ENCODE measurements around the gene MED28. TPM values are rescaled to one million over a fixed set of nuclear protein-coding genes. Genes with fewer than 3 reads are reported as not detected.
A peak's percentile ranks its signal among the peaks of the same experiment; 100 is the strongest.

MED28 gene
- total RNA-seq, 1 experiment from 2014 or later, result 48.7 TPM

- no peak overlapping the region for H2AFZ ChIP-seq (ENCODE audit: low read length)
- H3K27me3 ChIP-seq (ENCODE audit: low read length), result no peaks in the 10 kb centered on the region
Observed at GRCh38 chr4:17662694-17663093, 48.3 kb downstream of the MED28 start.

DNA sequence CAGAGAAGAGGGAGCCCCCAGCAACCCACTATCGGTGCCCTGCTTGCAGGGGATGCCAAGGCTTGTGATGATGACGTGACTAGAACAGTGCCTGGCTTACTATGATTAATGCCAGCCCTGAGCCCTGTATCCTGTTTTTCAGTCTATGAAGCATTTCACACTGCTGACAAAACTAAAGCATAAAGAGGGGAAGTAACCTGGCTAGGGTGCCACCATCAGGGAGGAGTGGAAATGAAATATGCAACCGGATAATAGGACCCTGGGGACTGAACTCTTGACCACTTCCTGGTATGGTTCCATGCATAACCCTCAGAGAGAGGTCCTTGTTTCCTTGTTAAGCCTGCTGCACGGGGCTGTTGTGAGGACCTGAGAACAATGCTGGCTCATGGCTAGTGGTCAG is 50.3 kb downstream of the MED28 start:
- peak overlapping the region; percentile 46 for H3K4me3 ChIP-seq (ENCODE audit: low read length)
- H3K79me2 ChIP-seq (ENCODE audit: low read length), result no peaks in the 10 kb centered on the region
- H3K36me3 ChIP-seq (ENCODE audit: insufficient read depth, low read length), result no peaks in the 10 kb centered on the region
- no peaks in the 10 kb centered on the region for H3K27me3 ChIP-seq (ENCODE audit: low read length)
- peak; percentile 95 for DNase-seq
- H3K27ac ChIP-seq (ENCODE audit: low read length), result peak overlapping the region; percentile 87
- H3K4me2 ChIP-seq (ENCODE audit: low read depth, low read length, poor library complexity, severe bottlenecking), result peak overlapping the region; percentile 61
- no peaks in the 10 kb centered on the region for H4K20me1 ChIP-seq (ENCODE audit: insufficient read depth, low read depth, low read length)
- peaks cover 58% of the 10 kb centered on the region for H3K4me1 ChIP-seq (ENCODE audit: low read length)
- no peaks in the 10 kb centered on the region for H3K9me2 ChIP-seq (replicated peaks; ENCODE audit: insufficient read depth, low read length)
- H3K9me3 ChIP-seq (ENCODE audit: low read length), result no peaks in the 10 kb centered on the region
- H3K9ac ChIP-seq (ENCODE audit: low read length), result peak overlapping the region; percentile 35
- peak overlapping the region; percentile 3; the same call in 1 of the 2 replicates for H2AFZ ChIP-seq (ENCODE audit: low read length)

More at GRCh38 chr4:17662694-17663093, 48.3 kb downstream of the MED28 start:
- no peak for DNase-seq
- H3K36me3 ChIP-seq (ENCODE audit: insufficient read depth, low read length), result no peaks in the 10 kb centered on the region
- H3K79me2 ChIP-seq (ENCODE audit: low read length), result no peaks in the 10 kb centered on the region
- H3K9ac ChIP-seq (ENCODE audit: low read length), result no peak overlapping the region
- H3K4me1 ChIP-seq (ENCODE audit: low read length), result peaks cover 44% of the 10 kb centered on the region
- H3K27ac ChIP-seq (ENCODE audit: low read length), result no peak overlapping the region
- H3K9me3 ChIP-seq (ENCODE audit: low read length), result no peaks in the 10 kb centered on the region
- H4K20me1 ChIP-seq (ENCODE audit: insufficient read depth, low read depth, low read length), result no peaks in the 10 kb centered on the region
- H3K4me3 ChIP-seq (ENCODE audit: low read length), result no peak overlapping the region
- H3K9me2 ChIP-seq (replicated peaks; ENCODE audit: insufficient read depth, low read length), result no peaks in the 10 kb centered on the region
- no peak overlapping the region for H3K4me2 ChIP-seq (ENCODE audit: low read depth, low read length, poor library complexity, severe bottlenecking)

GRCh38 chr4:17665346-17665745 is 50.9 kb downstream of the MED28 start:
- Histone ChIP-seq H3K4me2 (ENCODE audit: low read depth, low read length, poor library complexity, severe bottlenecking) (peak overlapping the region; percentile 61), H3K4me1 (ENCODE audit: low read length) (peaks cover 58% of the 10 kb centered on the region), H3K9ac (ENCODE audit: low read length) (peak overlapping the region; percentile 35), H3K4me3 (ENCODE audit: low read length) (peak overlapping the region; percentile 46), H3K9me2 (replicated peaks; ENCODE audit: insufficient read depth, low read length) (no peaks in the 10 kb centered on the region), H3K9me3 (ENCODE audit: low read length) (no peaks in the 10 kb centered on the region), H3K36me3 (ENCODE audit: insufficient read depth, low read length) (no peaks in the 10 kb centered on the region), H2AFZ (ENCODE audit: low read length) (peak overlapping the region; percentile 3; the same call in 1 of the 2 replicates), H3K79me2 (ENCODE audit: low read length) (no peaks in the 10 kb centered on the region), H3K27me3 (ENCODE audit: low read length) (no peaks in the 10 kb centered on the region), H4K20me1 (ENCODE audit: insufficient read depth, low read depth, low read length) (no peaks in the 10 kb centered on the region), H3K27ac (ENCODE audit: low read length) (peak overlapping the region; percentile 87)
- DNase-seq, result peak; percentile 76

DNA sequence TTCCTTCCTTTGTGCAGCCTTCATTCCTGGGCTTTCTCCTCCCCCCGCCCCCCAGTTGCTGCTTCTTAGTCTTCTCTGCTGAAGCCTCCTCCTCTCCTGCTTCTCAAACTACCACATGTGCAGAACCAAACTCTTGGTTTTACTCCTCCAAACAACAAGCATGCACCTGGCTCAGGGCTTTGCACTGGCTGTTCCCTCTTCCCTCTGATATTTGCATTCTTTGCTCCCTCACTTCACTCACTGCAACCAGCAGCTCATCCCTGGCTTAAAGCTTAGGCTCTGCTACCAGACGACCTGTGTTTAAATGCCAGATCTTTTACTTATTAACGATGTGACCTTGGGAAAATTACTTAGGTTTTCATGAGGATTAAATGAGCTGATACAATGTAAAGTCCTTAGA is 51.4 kb downstream of the MED28 start:
- no peaks in the 10 kb centered on the region for H3K36me3 ChIP-seq (ENCODE audit: insufficient read depth, low read length)
- no peaks in the 10 kb centered on the region for H3K79me2 ChIP-seq (ENCODE audit: low read length)
- H3K27ac ChIP-seq (ENCODE audit: low read length), result peak overlapping the region; percentile 87
- H3K4me1 ChIP-seq (ENCODE audit: low read length), result peaks cover 58% of the 10 kb centered on the region
- H3K9ac ChIP-seq (ENCODE audit: low read length), result peak overlapping the region; percentile 35
- H3K9me2 ChIP-seq (replicated peaks; ENCODE audit: insufficient read depth, low read length), result no peaks in the 10 kb centered on the region
- H3K9me3 ChIP-seq (ENCODE audit: low read length), result no peaks in the 10 kb centered on the region
- H3K27me3 ChIP-seq (ENCODE audit: low read length), result no peaks in the 10 kb centered on the region
- H3K4me2 ChIP-seq (ENCODE audit: low read depth, low read length, poor library complexity, severe bottlenecking), result peak overlapping the region; percentile 61
- DNase-seq, result peak; percentile 71
- no peaks in the 10 kb centered on the region for H4K20me1 ChIP-seq (ENCODE audit: insufficient read depth, low read depth, low read length)
- peak overlapping the region; percentile 46 for H3K4me3 ChIP-seq (ENCODE audit: low read length)
- peak overlapping the region; percentile 3; the same call in 1 of the 2 replicates for H2AFZ ChIP-seq (ENCODE audit: low read length)

DNA sequence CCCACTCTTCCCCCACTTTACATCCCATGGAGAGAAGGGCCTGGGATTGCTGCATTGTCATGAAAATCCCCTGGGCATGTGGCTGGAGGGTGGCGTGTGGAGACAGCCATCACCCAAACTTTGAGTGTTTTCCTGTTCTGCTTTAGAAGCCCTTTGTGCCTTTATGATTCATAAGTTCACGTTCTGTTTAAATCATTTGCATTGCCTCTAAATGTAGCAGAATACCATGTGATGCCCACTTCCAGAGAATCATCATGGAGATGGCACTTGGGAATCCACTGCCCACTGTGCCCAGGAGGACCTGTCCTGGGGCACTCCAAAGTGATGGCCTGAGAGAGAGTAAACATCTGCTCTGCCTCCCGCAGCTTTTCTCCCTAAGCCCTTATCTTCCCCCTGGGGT is 52.8 kb downstream of the MED28 start:
- no peaks in the 10 kb centered on the region for H3K79me2 ChIP-seq (ENCODE audit: low read length)
- H3K36me3 ChIP-seq (ENCODE audit: insufficient read depth, low read length), result no peaks in the 10 kb centered on the region
- H3K9ac ChIP-seq (ENCODE audit: low read length), result peak overlapping the region; percentile 48
- H2AFZ ChIP-seq (ENCODE audit: low read length), result peak overlapping the region; percentile 79; the same call in 1 of the 2 replicates
- no peaks in the 10 kb centered on the region for H3K27me3 ChIP-seq (ENCODE audit: low read length)
- DNase-seq, result peak; percentile 58
- H3K4me3 ChIP-seq (ENCODE audit: low read length), result peak overlapping the region; percentile 35
- H3K9me2 ChIP-seq (replicated peaks; ENCODE audit: insufficient read depth, low read length), result no peaks in the 10 kb centered on the region
- H3K4me2 ChIP-seq (ENCODE audit: low read depth, low read length, poor library complexity, severe bottlenecking), result peak overlapping the region; percentile 73
- H3K9me3 ChIP-seq (ENCODE audit: low read length), result no peaks in the 10 kb centered on the region; the same call in 1 of the 2 replicates
- H3K4me1 ChIP-seq (ENCODE audit: low read length), result peaks cover 58% of the 10 kb centered on the region
- no peaks in the 10 kb centered on the region for H4K20me1 ChIP-seq (ENCODE audit: insufficient read depth, low read depth, low read length)
- peak overlapping the region; percentile 87 for H3K27ac ChIP-seq (ENCODE audit: low read length)

DNA sequence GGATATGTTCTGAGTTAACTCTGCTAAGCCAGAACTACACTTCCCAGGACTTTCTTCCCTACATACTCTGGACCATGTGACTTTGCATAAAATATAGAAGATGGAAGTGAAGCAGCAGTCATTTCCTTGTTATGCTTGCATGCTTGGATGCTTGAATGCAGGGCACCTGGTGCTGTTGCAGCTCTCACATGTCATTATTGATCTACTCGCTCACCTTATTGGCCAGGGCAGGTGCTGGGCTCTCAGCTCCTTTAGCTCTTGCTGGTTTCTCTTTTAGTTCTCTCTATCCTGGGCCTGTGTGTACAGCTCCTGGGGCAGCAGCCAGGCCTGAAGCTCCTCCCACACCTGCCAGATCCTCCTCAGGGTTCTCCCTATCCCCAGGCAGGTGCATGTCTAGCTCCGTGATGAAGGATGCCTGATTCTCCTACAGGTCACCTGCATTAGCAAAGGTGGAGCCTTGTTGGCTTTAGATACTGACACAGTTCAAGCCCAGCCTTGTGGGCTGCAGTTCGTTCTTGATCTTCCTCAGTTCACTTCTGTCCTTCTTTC is 53.3 kb downstream of the MED28 start:
- H3K4me3 ChIP-seq (ENCODE audit: low read length), result peak overlapping the region; percentile 35
- no peaks in the 10 kb centered on the region for H3K36me3 ChIP-seq (ENCODE audit: insufficient read depth, low read length)
- H2AFZ ChIP-seq (ENCODE audit: low read length), result peak overlapping the region; percentile 79
- no peaks in the 10 kb centered on the region for H4K20me1 ChIP-seq (ENCODE audit: insufficient read depth, low read depth, low read length)
- no peaks in the 10 kb centered on the region for H3K79me2 ChIP-seq (ENCODE audit: low read length)
- H3K9me3 ChIP-seq (ENCODE audit: low read length), result no peaks in the 10 kb centered on the region; the same call in 1 of the 2 replicates
- H3K4me2 ChIP-seq (ENCODE audit: low read depth, low read length, poor library complexity, severe bottlenecking), result peak overlapping the region; percentile 73
- no peaks in the 10 kb centered on the region for H3K9me2 ChIP-seq (replicated peaks; ENCODE audit: insufficient read depth, low read length)
- peak; percentile 81 for DNase-seq
- H3K27ac ChIP-seq (ENCODE audit: low read length), result peak overlapping the region; percentile 87
- H3K9ac ChIP-seq (ENCODE audit: low read length), result peak overlapping the region; percentile 48
- peaks cover 58% of the 10 kb centered on the region for H3K4me1 ChIP-seq (ENCODE audit: low read length)
- H3K27me3 ChIP-seq (ENCODE audit: low read length), result no peaks in the 10 kb centered on the region

DNA sequence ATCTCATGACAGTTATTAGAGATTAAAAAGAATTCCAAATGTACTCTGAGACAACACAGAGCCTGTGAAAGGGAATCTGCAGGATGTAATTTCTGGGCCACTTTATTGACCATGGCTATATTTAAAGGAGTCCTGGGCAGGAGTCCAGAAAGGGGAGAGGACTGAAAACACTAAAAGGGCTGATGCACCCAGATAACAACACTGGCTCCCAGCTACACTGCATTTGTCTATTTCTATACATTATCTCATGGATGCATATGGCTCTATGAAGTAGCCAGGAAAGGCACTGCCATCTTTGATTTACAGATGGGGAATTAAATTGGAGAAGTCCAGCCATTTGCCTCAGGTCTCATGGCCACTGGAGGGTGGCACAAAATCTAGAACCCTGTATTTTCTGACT is 56.0 kb downstream of the MED28 start:
- H3K4me1 ChIP-seq (ENCODE audit: low read length), result peaks cover 37% of the 10 kb centered on the region
- H4K20me1 ChIP-seq (ENCODE audit: insufficient read depth, low read depth, low read length), result no peaks in the 10 kb centered on the region
- no peaks in the 10 kb centered on the region for H3K79me2 ChIP-seq (ENCODE audit: low read length)
- H3K27me3 ChIP-seq (ENCODE audit: low read length), result no peaks in the 10 kb centered on the region
- no peak overlapping the region for H3K9ac ChIP-seq (ENCODE audit: low read length)
- H3K9me3 ChIP-seq (ENCODE audit: low read length), result no peaks in the 10 kb centered on the region; the same call in 1 of the 2 replicates
- no peak overlapping the region for H2AFZ ChIP-seq (ENCODE audit: low read length)
- H3K4me3 ChIP-seq (ENCODE audit: low read length), result no peak overlapping the region
- no peak overlapping the region for H3K4me2 ChIP-seq (ENCODE audit: low read depth, low read length, poor library complexity, severe bottlenecking)
- no peak for DNase-seq
- no peaks in the 10 kb centered on the region for H3K9me2 ChIP-seq (replicated peaks; ENCODE audit: insufficient read depth, low read length)
- H3K27ac ChIP-seq (ENCODE audit: low read length), result no peak overlapping the region
- no peaks in the 10 kb centered on the region for H3K36me3 ChIP-seq (ENCODE audit: insufficient read depth, low read length)

DNA sequence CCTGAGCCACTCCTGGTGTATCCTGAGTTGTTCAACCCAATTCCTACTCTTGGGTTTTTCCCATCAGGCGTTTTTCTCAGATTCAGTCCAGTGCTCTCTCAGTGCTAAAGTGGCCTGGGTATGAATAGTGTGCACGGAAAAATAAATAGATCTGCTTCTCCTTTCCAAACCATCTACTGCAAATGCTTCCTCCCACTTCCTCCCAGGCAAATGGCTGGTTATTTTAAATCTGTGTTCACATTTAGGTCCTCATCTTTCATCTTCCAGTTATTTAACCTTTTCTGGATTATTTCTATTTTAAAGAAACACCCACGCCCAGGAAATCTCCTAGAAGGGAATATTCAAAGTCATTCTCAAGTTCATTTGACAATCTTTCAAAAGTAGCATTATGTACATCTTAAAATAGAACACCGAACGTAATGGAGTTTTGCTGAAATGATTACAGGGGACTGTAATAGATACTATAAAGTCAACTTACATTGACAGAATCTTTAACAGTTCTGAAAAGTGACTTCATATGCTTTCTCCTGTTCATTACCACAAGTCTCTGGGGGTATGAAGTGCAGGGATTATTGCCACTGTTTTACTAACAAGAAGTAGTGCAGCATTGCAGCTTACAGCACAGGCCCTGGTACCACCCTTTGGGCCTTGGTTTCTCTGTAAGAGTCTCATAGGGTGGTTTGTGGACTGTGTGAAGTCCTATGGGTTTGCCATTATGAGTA is 66.3 kb downstream of the MED28 start:
- Histone ChIP-seq H4K20me1 (ENCODE audit: insufficient read depth, low read depth, low read length) (no peaks in the 10 kb centered on the region), H3K4me2 (ENCODE audit: low read depth, low read length, poor library complexity, severe bottlenecking) (peak overlapping the region; percentile 33), H3K4me3 (ENCODE audit: low read length) (no peak overlapping the region), H3K27me3 (ENCODE audit: low read length) (no peaks in the 10 kb centered on the region), H3K9me3 (ENCODE audit: low read length) (no peaks in the 10 kb centered on the region), H3K9ac (ENCODE audit: low read length) (no peak overlapping the region), H3K27ac (ENCODE audit: low read length) (peak overlapping the region; percentile 46), H3K79me2 (ENCODE audit: low read length) (no peaks in the 10 kb centered on the region), H3K9me2 (replicated peaks; ENCODE audit: insufficient read depth, low read length) (no peaks in the 10 kb centered on the region), H3K4me1 (ENCODE audit: low read length) (peaks cover 13% of the 10 kb centered on the region), H2AFZ (ENCODE audit: low read length) (peak overlapping the region; percentile 59), H3K36me3 (ENCODE audit: insufficient read depth, low read length) (no peaks in the 10 kb centered on the region)
- DNase-seq, result peak; percentile 49
